Skeletal muscle satellite cell (primary cell): ENCODE data around the gene TASOR2.

Source experiments
- H3K27me3 ChIP-seq: 2 replicates; pipeline ENCODE4 v1.7.0; 2013; ENCODE audit warnings: low read length; ENCODE audit not compliant: control insufficient read depth, insufficient read depth
- H3K36me3 ChIP-seq: 2 replicates; pipeline ENCODE4 v1.7.0; 2013; ENCODE audit warnings: mild to moderate bottlenecking, control low read depth, low read length; ENCODE audit not compliant: insufficient read depth
- H3K4me1 ChIP-seq: 2 replicates; pipeline ENCODE4 v1.7.0; 2013; ENCODE audit warnings: low read length; ENCODE audit not compliant: control insufficient read depth, insufficient read depth
- H3K4me2 ChIP-seq: 2 replicates; pipeline ENCODE4 v1.7.0; 2013; ENCODE audit warnings: mild to moderate bottlenecking, low read length
- H3K4me3 ChIP-seq: 2 replicates; pipeline ENCODE4 v1.7.0; 2013; ENCODE audit warnings: low read length
- H3K9ac ChIP-seq: 2 replicates; pipeline ENCODE4 v1.7.0; 2013; ENCODE audit warnings: mild to moderate bottlenecking, low read depth, low read length, moderate library complexity
- H3K9me3 ChIP-seq: replicated peaks from 2 replicates; pipeline ENCODE4 v1.7.0; 2013; ENCODE audit warnings: mild to moderate bottlenecking, control low read depth, low read length

The TASOR2 gene

DNA sequence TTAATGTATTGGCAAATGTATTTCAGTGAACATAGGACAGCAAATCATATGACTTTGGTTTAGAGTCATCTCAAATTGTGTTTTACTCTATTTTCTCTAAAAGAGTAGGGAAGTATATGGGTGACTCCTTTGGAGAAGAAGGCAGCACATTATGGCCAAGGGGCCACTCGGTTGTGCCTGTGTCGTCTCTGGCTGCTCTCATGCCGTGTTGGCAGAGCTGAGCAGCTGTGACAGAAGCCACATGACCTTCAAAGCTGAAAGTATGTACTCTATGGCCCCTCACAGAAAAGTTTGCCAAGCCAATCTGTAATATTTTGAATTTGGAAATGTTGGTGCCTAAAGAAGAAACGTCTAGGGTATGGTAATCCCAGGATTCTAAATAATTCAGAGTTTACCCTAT lies 47.5 kb downstream of the TASOR2 start:
- Histone ChIP-seq H3K4me1 (no peaks in the 10 kb centered on the region), H3K27me3 (no peaks in the 10 kb centered on the region), H3K36me3 (peaks cover 28% of the 10 kb centered on the region), H3K4me3 (no peak overlapping the region), H3K9ac (no peak overlapping the region), H3K4me2 (no peak overlapping the region), H3K9me3 (no peaks in the 10 kb centered on the region)
